BJ (cell line): ENCODE measurements around the gene KPNA3. TPM values are rescaled to one million over a fixed set of nuclear protein-coding genes. Genes with fewer than 3 reads are reported as not detected.
A peak's percentile ranks its signal among the peaks of the same experiment; 100 is the strongest.

ENCODE experiments used
- CTCF ChIA-PET: fragments of 350-600 bp; formaldehyde crosslinking; extraction: SDS; loops from one replicate; lab custom pipeline; 2021; ENCODE audit warnings: antibody characterized with exemption, inconsistent platforms; lab: Yijun Ruan, JAX
- POLR2A ChIA-PET: fragments of 300-600 bp; sonication (Branson Sonifier 250); formaldehyde crosslinking; extraction: SDS; loops from one replicate; lab custom pipeline; 2021; ENCODE audit warnings: antibody characterized with exemption; lab: Charles Lee
- DNase-seq: peaks from one replicate; pipeline ENCODE4 v3.0.0-alpha.2; 2011; ENCODE audit warnings: low read depth
- H3K27me3 ChIP-seq: 2 replicates; pipeline ENCODE4 v1.6.0; 2011; ENCODE audit warnings: low read length; ENCODE audit not compliant: control insufficient read depth, insufficient read depth
- H3K36me3 ChIP-seq: 2 replicates; pipeline ENCODE4 v1.5.1; 2011; ENCODE audit warnings: low read length; ENCODE audit not compliant: control insufficient read depth, insufficient read depth
- H3K4me3 ChIP-seq: 2 replicates; pipeline ENCODE4 v1.5.1; 2011; ENCODE audit warnings: low read depth, mild to moderate bottlenecking, control low read depth, low read length
- CTCF ChIP-seq: IDR thresholded peaks from 2 replicates; pipeline ENCODE4 v1.5.1; 2011; ENCODE audit warnings: low read depth, mild to moderate bottlenecking, control low read depth, inconsistent platforms, low read length, moderate library complexity; ENCODE audit not compliant: insufficient read depth
- polyA plus RNA-seq: library from polyadenylated mRNA; depleted of rRNA; stranded (reverse); fragments of >200 nt; gene quantifications from 2 replicates; pipeline ENCODE4 v1.2.3, GENCODE V29; 2011

Gene KPNA3
- polyA plus RNA-seq, 1 experiment = 14.9 TPM

GRCh38 chr13:49678191-49678914 lies 114.1 kb downstream of the KPNA3 start:
- Histone ChIP-seq H3K4me3 (no peak overlapping the region), H3K27me3 (no peaks in the 10 kb centered on the region), H3K36me3 (peaks cover 3% of the 10 kb centered on the region; the same call in 1 of the 2 replicates)
- ChIA-PET POLR2A (no interaction called here), CTCF (interaction anchor here (0.7 to 1.3 kb wide), 3 partner anchors 10 to 36 kb away, joined by 3 read pairs; partner anchors contain the start of gene EBPL)
- no peak for TF ChIP-seq CTCF
- DNase-seq = no peak

DNA sequence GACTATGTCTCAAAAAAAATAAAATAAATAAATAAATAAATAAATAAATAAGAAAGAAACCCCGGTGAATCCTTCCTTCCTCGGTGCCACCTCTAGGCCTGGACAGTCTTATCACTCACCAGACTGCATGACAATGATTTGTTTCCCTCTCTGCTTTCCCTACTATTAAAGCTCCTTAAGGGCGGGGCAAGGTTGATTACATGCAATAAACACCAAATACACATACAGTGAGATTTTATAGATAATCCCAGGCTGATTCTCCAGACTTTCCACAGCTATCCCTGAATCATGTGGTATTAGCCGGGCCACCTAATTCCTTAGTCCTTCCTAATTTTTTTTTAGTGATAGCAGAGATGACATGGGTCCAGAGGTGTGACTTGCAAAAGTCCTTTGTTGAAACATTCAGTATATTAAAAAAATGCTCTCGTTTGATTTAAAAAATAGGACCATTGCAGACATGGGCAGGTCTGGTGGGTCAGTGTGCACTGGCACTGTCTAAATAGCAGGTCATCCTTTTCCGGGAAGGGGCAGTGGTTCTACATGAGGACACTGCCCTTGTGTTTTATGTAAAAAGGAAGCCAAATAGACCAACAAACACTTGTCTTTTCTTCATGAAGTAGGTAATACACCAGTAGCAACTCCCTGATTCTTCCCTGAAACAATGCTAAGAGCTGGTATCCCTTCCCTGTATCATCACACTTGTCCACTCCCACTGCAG lies 115.7 kb downstream of the KPNA3 start:
- DNase-seq = no peak
- Histone ChIP-seq H3K36me3 (peaks cover 3% of the 10 kb centered on the region; the same call in 1 of the 2 replicates), H3K27me3 (no peaks in the 10 kb centered on the region), H3K4me3 (no peak overlapping the region)
- no peak for TF ChIP-seq CTCF
- ChIA-PET CTCF (no interaction called here), POLR2A (no interaction called here)

- peaks cover 3% of the 10 kb centered on the region; the same call in 1 of the 2 replicates for H3K36me3 ChIP-seq
- H3K27me3 ChIP-seq = no peaks in the 10 kb centered on the region
- CTCF ChIA-PET = interaction anchor here (0.9 to 1.5 kb wide), 8 partner anchors 17 to 1184 kb away, joined by 3 to 4 read pairs (median 4); partner anchors contain the start of gene SPRYD7
- POLR2A ChIA-PET = no interaction called here
- DNase-seq = no peak
- no peak for TF ChIP-seq CTCF
- no peak overlapping the region for H3K4me3 ChIP-seq
Observed at GRCh38 chr13:49670828-49671227, 121.7 kb downstream of the KPNA3 start.

DNA sequence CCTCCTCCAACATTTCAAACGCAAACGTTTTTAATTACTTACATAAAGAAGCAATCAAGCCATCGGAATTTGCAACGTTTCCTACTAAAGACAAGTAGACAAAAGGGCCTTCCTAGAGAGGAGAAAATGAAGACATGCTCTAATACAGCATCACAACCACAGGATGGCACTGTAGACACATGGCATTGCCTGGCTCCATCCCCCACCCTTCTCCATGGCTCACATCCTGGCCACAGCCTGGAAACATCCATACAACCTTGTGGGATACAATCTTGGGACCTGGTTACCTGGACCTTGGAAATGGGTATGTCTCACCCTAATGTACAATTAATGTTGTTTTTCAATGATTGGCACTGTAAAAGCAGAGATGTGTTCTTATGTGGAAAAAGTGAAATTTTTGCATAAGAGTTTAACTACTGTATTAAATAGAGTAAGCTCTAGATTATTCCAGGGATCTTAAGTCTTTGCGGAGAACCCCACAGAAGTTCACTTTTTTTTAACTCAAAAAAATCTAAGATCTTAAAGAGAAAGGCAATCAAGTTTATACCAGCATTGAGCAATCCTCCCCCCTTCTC lies 122.7 kb downstream of the KPNA3 start:
- H3K36me3 ChIP-seq = peaks cover 3% of the 10 kb centered on the region; the same call in 1 of the 2 replicates
- POLR2A ChIA-PET = no interaction called here
- no peak for DNase-seq
- peak; percentile 73 for TF ChIP-seq CTCF
- no peaks in the 10 kb centered on the region for H3K27me3 ChIP-seq
- CTCF ChIA-PET = interaction anchor here (1.0 to 1.3 kb wide), 5 partner anchors 18 to 328 kb away, joined by 3 to 4 read pairs (median 4); no protein-coding TSS in a partner anchor
- no peak overlapping the region for H3K4me3 ChIP-seq

GRCh38 chr13:49667773-49668172 lies 124.7 kb downstream of the KPNA3 start:
- no peaks in the 10 kb centered on the region for H3K27me3 ChIP-seq
- H3K4me3 ChIP-seq = no peak overlapping the region
- DNase-seq = no peak
- CTCF ChIA-PET = interaction anchor here (1.1 kb wide), 1 partner anchor 14 kb away, joined by 3 read pairs; no protein-coding TSS in a partner anchor
- H3K36me3 ChIP-seq = peaks cover 3% of the 10 kb centered on the region; the same call in 1 of the 2 replicates
- no peak for TF ChIP-seq CTCF
- POLR2A ChIA-PET = no interaction called here
